Activated CD8-positive, alpha-beta memory T cell treated with anti-CD3 and anti-CD28 coated beads for 24 hours (primary cell): ENCODE data around the gene FAM13B.
"Not testable (repeated sequence)": the region's sequence is repeated elsewhere in the genome, so short reads cannot be mapped to it uniquely, and the experiment has no call there.

ENCODE experiments used
- DNase-seq: peaks from one replicate; pipeline ENCODE4 v3.0.0-alpha.2; 2020

FAM13B gene

GRCh38 chr5:138033907-138034306 is 1.0 kb upstream of the FAM13B start:
- no peak for DNase-seq

GRCh38 chr5:138033386-138033808 is 518 bp upstream of the FAM13B start:
- no peak for DNase-seq

GRCh38 chr5:138032028-138032571 is 779 bp downstream of the FAM13B start:
- DNase-seq: no peak

- DNase-seq: no peak
These were observed 2.9 kb downstream of the FAM13B start for GRCh38 chr5:138029944-138030343.

GRCh38 chr5:138029501-138029900 is 3.4 kb downstream of the FAM13B start:
- DNase-seq: no peak

- no peak for DNase-seq
These were observed 3.9 kb downstream of the FAM13B start for GRCh38 chr5:138028971-138029365.

- not testable (repeated sequence) for DNase-seq
These were observed 4.5 kb downstream of the FAM13B start for GRCh38 chr5:138028262-138028970.

- not testable (repeated sequence) for DNase-seq
These were observed 6.1 kb downstream of the FAM13B start for GRCh38 chr5:138026793-138027192.

- DNase-seq: no peak
These were observed 7.6 kb downstream of the FAM13B start for GRCh38 chr5:138025285-138025684.

- DNase-seq: no peak
These were observed 8.8 kb downstream of the FAM13B start for GRCh38 chr5:138024117-138024516.

- DNase-seq: no peak
These were observed 10.0 kb downstream of the FAM13B start for GRCh38 chr5:138022912-138023311.

- DNase-seq: no peak
These were observed 11.1 kb downstream of the FAM13B start for GRCh38 chr5:138021771-138022170.

GRCh38 chr5:138018849-138019248 is 14.0 kb downstream of the FAM13B start:
- no peak for DNase-seq

- DNase-seq: no peak
These were observed 17.0 kb downstream of the FAM13B start for GRCh38 chr5:138015916-138016315.

- DNase-seq: no peak
These were observed 20.9 kb downstream of the FAM13B start for GRCh38 chr5:138011991-138012390.

GRCh38 chr5:138000102-138000723 is 32.7 kb downstream of the FAM13B start:
- DNase-seq: no peak

GRCh38 chr5:137997726-137998213 is 35.1 kb downstream of the FAM13B start:
- no peak for DNase-seq

GRCh38 chr5:137995749-137996128 is 37.1 kb downstream of the FAM13B start:
- no peak for DNase-seq

GRCh38 chr5:137995077-137995748 is 37.7 kb downstream of the FAM13B start:
- no peak for DNase-seq

GRCh38 chr5:137994556-137994955 is 38.3 kb downstream of the FAM13B start:
- no peak for DNase-seq

GRCh38 chr5:137989419-137989818 is 43.5 kb downstream of the FAM13B start:
- no peak for DNase-seq

- no peak for DNase-seq
These were observed 57.7 kb downstream of the FAM13B start for GRCh38 chr5:137975208-137975607.

- not testable (repeated sequence) for DNase-seq
These were observed 62.5 kb downstream of the FAM13B start for GRCh38 chr5:137970384-137970783.

GRCh38 chr5:137960819-137961218 is 72.1 kb downstream of the FAM13B start:
- DNase-seq: no peak
